Sigmoid colon (tissue), 7 donors: ENCODE results near the gene KSR1. TPM values are rescaled to one million over a fixed set of nuclear protein-coding genes. Genes with fewer than 3 reads are reported as not detected.
"Not testable (repeated sequence)": the region's sequence is repeated elsewhere in the genome, so short reads cannot be mapped to it uniquely, and the experiment has no call there.

Experiments used
- DNase-seq: peaks from one replicate; pipeline ENCODE4 v3.0.0-alpha.2; 2019
- H3K27ac ChIP-seq, 4 donors: fragments of 200-600 bp; sonication (generic); one replicate each; pipeline ENCODE4 v1.5.1; 2016 to 2019; ENCODE audit warnings: mild to moderate bottlenecking in 1 of 4
- H3K27me3 ChIP-seq, 3 donors: fragments of 200-600 bp; sonication (generic); one replicate each; pipeline ENCODE4 v1.5.1; 2019; ENCODE audit warnings: mild to moderate bottlenecking in 1 of 3
- H3K36me3 ChIP-seq, 4 donors: fragments of 200-600 bp; sonication (generic); one replicate each; pipeline ENCODE4 v1.5.1; 2016 to 2019
- H3K4me1 ChIP-seq, 4 donors: fragments of 200-600 bp; sonication (generic); one replicate each; pipeline ENCODE4 v1.5.1; 2017 to 2019
- H3K4me3 ChIP-seq, 4 donors: fragments of 200-600 bp; sonication (generic); one replicate each; pipeline ENCODE4 v1.5.1; 2017 to 2019; ENCODE audit warnings: mild to moderate bottlenecking in 2 of 4, moderate library complexity in 1 of 4
- H3K9me3 ChIP-seq, 4 donors: fragments of 200-600 bp in 3 of 4; sonication (generic) in 3 of 4; one replicate each; pipeline versions ENCODE4 v1.5.1 to v1.6.1; 2013 to 2019
- CTCF ChIP-seq, 4 experiments: fragments of 450-650 bp in 3 of 4; fragments of 200-600 bp in 1 of 4; IDR thresholded peaks; one replicate each; pipeline ENCODE4 v1.5.1; 2016 to 2019; ENCODE audit warnings: antibody characterized with exemption in 4 of 4, mild to moderate bottlenecking in 3 of 4, moderate library complexity in 2 of 4
- EP300 ChIP-seq, 4 donors: sonication (generic); formaldehyde crosslinking; IDR thresholded peaks; one replicate each; pipeline ENCODE4 v1.6.1; 2017; ENCODE audit warnings: antibody characterized with exemption in 4 of 4
- POLR2A ChIP-seq, 2 donors: fragments of 450-650 bp; IDR thresholded peaks; one replicate each; pipeline ENCODE4 v1.6.1; 2016; ENCODE audit warnings: antibody characterized with exemption in 2 of 2, mild to moderate bottlenecking in 2 of 2, moderate library complexity in 2 of 2
- POLR2AphosphoS5 ChIP-seq, 4 donors: sonication (generic); formaldehyde crosslinking; IDR thresholded peaks; one replicate each; pipeline ENCODE4 v1.6.1; 2017; ENCODE audit warnings: antibody characterized with exemption in 4 of 4
- WGBS, 2 donors: extraction: QIAGEN DNeasy Blood & Tissue Kit; methylation state at CpG; one replicate each; pipeline ENCODE4 v1.1.7; 2013; 5-methylcytosine and 5-hydroxymethylcytosine counted together
- intact Hi-C: fragments of 100-400 bp; cut with DNase I; formaldehyde crosslinking; loops from one replicate; pipeline ENCODE4 v1.15.1; 2023
- polyA plus RNA-seq, 3 donors: library from polyadenylated mRNA; stranded (reverse); fragments of 200-250 nt; gene quantifications; one replicate each; pipeline ENCODE4 v1.2.3, GENCODE V29; 2013
- total RNA-seq, 4 donors: library from RNA; depleted of rRNA; stranded (reverse); fragments of >200 nt; gene quantifications; one replicate each; pipeline ENCODE4 v1.1.0, GENCODE V29; 2016
- donor health status: healthy with polysubstance abuse.
- donor health status: Bipolar disorder and iron deficiency.
- donor health status: healthy.

The KSR1 gene
- 10 to 100 TPM; 13.8 to 25.8 (median 18.9) TPM for total RNA-seq
- 10 to 100 TPM in 1 of 3 donors, 1 to 10 TPM in 2; 4.2 to 21.2 (median 8.8) TPM for polyA plus RNA-seq

GRCh38 chr17:27455914-27456680, at the start of gene KSR1:
Gene KSR1 (plus strand): TSS chr17:27456448. CDS start chr17:27456644, 196 bp downstream.
- Histone ChIP-seq H3K9me3 (no peaks in the 10 kb centered on the region), H3K4me3 (peak within 1 kb of the TSS; percentile 64 to 90 (median 81)), H3K27ac (peak within 1 kb of the TSS; percentile 86 to 93 (median 89)), H3K4me1 (peaks cover 0 to 38% (median 28%) of the 10 kb centered on the region in 4 donors), H3K27me3 (no peaks in the 10 kb centered on the region), H3K36me3 (no peaks in the 10 kb centered on the region)
- 1% methylated on average over 88 of the region's 88 CpGs for WGBS, 2 donors
- intact Hi-C loops = loop anchor here (1.0 to 10.0 kb wide), 5 partner anchors 71 to 219 kb away; no protein-coding TSS in a partner anchor
- peak; percentile 90 for DNase-seq
- TF ChIP-seq EP300 (IDR thresholded peaks at IDR 0.05) (no peak), POLR2A (IDR thresholded peaks at IDR 0.05) (peak in 1 of 2 donors; percentile 31), POLR2AphosphoS5 (IDR thresholded peaks at IDR 0.05) (peak; percentile 59 to 82 (median 76)), CTCF (IDR thresholded peaks at IDR 0.05) (peak in 1 of 4 experiments; percentile 22)

GRCh38 chr17:27407916-27408864, 48.1 kb upstream of the KSR1 start:
- H3K36me3 ChIP-seq = no peaks in the 10 kb centered on the region
- H3K4me1 ChIP-seq = peaks cover 0 to 14% (median 10%) of the 10 kb centered on the region in 4 donors
- H3K4me3 ChIP-seq = no peak overlapping the region
- 44 to 52% methylated on average over 6 of the region's 6 CpGs for WGBS, 2 donors
- DNase-seq = no peak
- no peak for TF ChIP-seq POLR2AphosphoS5 (IDR thresholded peaks at IDR 0.05)
- TF ChIP-seq CTCF (IDR thresholded peaks at IDR 0.05) = no peak
- no peak for TF ChIP-seq POLR2A (IDR thresholded peaks at IDR 0.05)
- no peak for TF ChIP-seq EP300 (IDR thresholded peaks at IDR 0.05)
- no peak overlapping the region for H3K27ac ChIP-seq
- no peaks in the 10 kb centered on the region for H3K9me3 ChIP-seq
- H3K27me3 ChIP-seq = no peaks in the 10 kb centered on the region
- intact Hi-C loops = no loop called here

GRCh38 chr17:27408891-27409290, 47.4 kb upstream of the KSR1 start:
- H3K4me1 ChIP-seq = peaks cover 0 to 14% (median 10%) of the 10 kb centered on the region in 4 donors
- WGBS, 2 donors = 63 to 67% methylated on average over 4 of the region's 4 CpGs
- no peaks in the 10 kb centered on the region for H3K36me3 ChIP-seq
- intact Hi-C loops = no loop called here
- H3K4me3 ChIP-seq = no peak overlapping the region
- H3K27ac ChIP-seq = no peak overlapping the region
- H3K9me3 ChIP-seq = no peaks in the 10 kb centered on the region
- DNase-seq = no peak
- no peak for TF ChIP-seq EP300 (IDR thresholded peaks at IDR 0.05)
- no peak for TF ChIP-seq POLR2AphosphoS5 (IDR thresholded peaks at IDR 0.05)
- no peak for TF ChIP-seq POLR2A (IDR thresholded peaks at IDR 0.05)
- TF ChIP-seq CTCF (IDR thresholded peaks at IDR 0.05) = no peak
- no peaks in the 10 kb centered on the region for H3K27me3 ChIP-seq

GRCh38 chr17:27412158-27412557, 44.1 kb upstream of the KSR1 start:
- H3K27me3 ChIP-seq, H3K4me3 ChIP-seq, H3K9me3 ChIP-seq, H3K27ac ChIP-seq, H3K36me3 ChIP-seq, intact Hi-C loops: not testable (repeated sequence)
- peaks cover 0 to 14% (median 10%) of the 10 kb centered on the region in 4 donors for H3K4me1 ChIP-seq
- 68 to 85% methylated on average over 9 of the region's 9 CpGs for WGBS, 2 donors
- peak; percentile 46 for DNase-seq

GRCh38 chr17:27413315-27413714, 42.9 kb upstream of the KSR1 start:
- peaks cover 0 to 7% (median 6%) of the 10 kb centered on the region in 4 donors for H3K4me1 ChIP-seq
- WGBS, 2 donors = 29 to 41% methylated on average over 2 of the region's 2 CpGs

More at GRCh38 chr17:27413315-27413714, 42.9 kb upstream of the KSR1 start:
- intact Hi-C loops = no loop called here
- Histone ChIP-seq H3K4me3 (no peak overlapping the region), H3K36me3 (no peaks in the 10 kb centered on the region), H3K27me3 (no peaks in the 10 kb centered on the region), H3K27ac (no peak overlapping the region), H3K9me3 (no peaks in the 10 kb centered on the region)
- DNase-seq = no peak
- no peak for TF ChIP-seq CTCF (IDR thresholded peaks at IDR 0.05)
- no peak for TF ChIP-seq EP300 (IDR thresholded peaks at IDR 0.05)
- TF ChIP-seq POLR2AphosphoS5 (IDR thresholded peaks at IDR 0.05) = no peak
- no peak for TF ChIP-seq POLR2A (IDR thresholded peaks at IDR 0.05)
